Vagina (tissue), 2 donors: ENCODE measurements around the gene SLC6A1. TPM values are rescaled to one million over a fixed set of nuclear protein-coding genes. Genes with fewer than 3 reads are reported as not detected.

Experiments used
- DNase-seq, 2 donors: peaks; one replicate each; pipeline ENCODE4 v3.0.0-alpha.2; 2017; ENCODE audit errors: extremely low spot score in 2 of 2
- H3K27ac ChIP-seq: fragments of 200-600 bp; sonication (generic); one replicate; pipeline ENCODE4 v1.5.1; 2019
- H3K27me3 ChIP-seq: fragments of 200-600 bp; sonication (generic); one replicate; pipeline ENCODE4 v1.5.1; 2019
- H3K36me3 ChIP-seq, 2 donors: fragments of 200-600 bp; sonication (generic); one replicate each; pipeline ENCODE4 v1.5.1; 2017 to 2019
- H3K4me1 ChIP-seq: fragments of 200-600 bp; sonication (generic); one replicate; pipeline ENCODE4 v1.5.1; 2019
- H3K4me3 ChIP-seq, 2 donors: fragments of 200-600 bp; sonication (generic); 1 replicate in 1 of 2; 2 replicates in 1 of 2; pipeline ENCODE4 v1.5.1; 2016 to 2019
- H3K9me3 ChIP-seq: fragments of 200-600 bp; sonication (generic); one replicate; pipeline ENCODE4 v1.5.1; 2019
- POLR2A ChIP-seq, 2 donors: fragments of 450-650 bp; IDR thresholded peaks; one replicate each; pipeline ENCODE4 v1.6.1; 2017; ENCODE audit warnings: antibody characterized with exemption in 2 of 2, mild to moderate bottlenecking in 2 of 2, moderate library complexity in 2 of 2
- POLR2AphosphoS5 ChIP-seq, 2 donors: sonication (generic); formaldehyde crosslinking; IDR thresholded peaks; one replicate each; pipeline ENCODE4 v1.9.0; 2017; ENCODE audit warnings: antibody characterized with exemption in 2 of 2, mild to moderate bottlenecking in 2 of 2, low read depth in 1 of 2; ENCODE audit not compliant: insufficient read depth in 1 of 2
- intact Hi-C: fragments of 100-400 bp; cut with DNase I; formaldehyde crosslinking; loops from one replicate; pipeline ENCODE4 v1.15.1; 2023
- total RNA-seq: library from RNA; depleted of rRNA; stranded (reverse); fragments of >200 nt; gene quantifications from one replicate; pipeline ENCODE4 v1.2.3, GENCODE V29; 2016
- TF ChIP-seq, protein P1 (sequence below), 3 experiments: fragments of 450-650 bp in 2 of 3; fragments of 200-600 bp in 1 of 3; sonication (generic) in 1 of 3; IDR thresholded peaks; one replicate each; pipeline ENCODE4 v1.5.1; 2017 to 2019; ENCODE audit warnings: antibody characterized with exemption in 3 of 3, mild to moderate bottlenecking in 2 of 3, moderate library complexity in 2 of 3

The SLC6A1 gene
- total RNA-seq, 1 donor from 2014 or later, result 2.0 TPM

DNA sequence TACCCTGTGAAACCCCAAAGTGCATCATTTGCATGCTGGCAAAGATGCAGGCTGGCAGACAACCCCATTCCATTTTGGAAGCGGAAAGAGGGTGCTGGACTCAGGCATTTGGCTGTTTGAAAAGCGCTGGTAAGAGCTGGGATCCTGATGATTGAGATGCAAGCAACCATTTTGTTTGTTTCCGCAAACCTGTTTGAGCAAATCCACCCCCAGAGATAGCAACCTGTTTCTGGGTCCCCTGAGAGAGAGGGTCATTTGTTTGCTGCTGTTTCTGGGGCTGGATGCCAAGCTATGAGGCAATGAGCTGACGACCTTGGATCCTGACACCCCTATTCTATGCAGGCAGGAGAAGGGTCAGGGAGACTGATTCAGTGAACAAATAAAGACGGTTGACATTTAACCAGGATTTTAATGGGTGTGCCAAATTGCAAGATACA is 9.8 kb downstream of the SLC6A1 start:
- Histone ChIP-seq H3K27ac (no peak overlapping the region), H3K36me3 (no peaks in the 10 kb centered on the region), H3K4me3 (no peak overlapping the region), H3K9me3 (no peaks in the 10 kb centered on the region), H3K4me1 (no peaks in the 10 kb centered on the region), H3K27me3 (no peaks in the 10 kb centered on the region)
- TF ChIP-seq, protein P1, sequence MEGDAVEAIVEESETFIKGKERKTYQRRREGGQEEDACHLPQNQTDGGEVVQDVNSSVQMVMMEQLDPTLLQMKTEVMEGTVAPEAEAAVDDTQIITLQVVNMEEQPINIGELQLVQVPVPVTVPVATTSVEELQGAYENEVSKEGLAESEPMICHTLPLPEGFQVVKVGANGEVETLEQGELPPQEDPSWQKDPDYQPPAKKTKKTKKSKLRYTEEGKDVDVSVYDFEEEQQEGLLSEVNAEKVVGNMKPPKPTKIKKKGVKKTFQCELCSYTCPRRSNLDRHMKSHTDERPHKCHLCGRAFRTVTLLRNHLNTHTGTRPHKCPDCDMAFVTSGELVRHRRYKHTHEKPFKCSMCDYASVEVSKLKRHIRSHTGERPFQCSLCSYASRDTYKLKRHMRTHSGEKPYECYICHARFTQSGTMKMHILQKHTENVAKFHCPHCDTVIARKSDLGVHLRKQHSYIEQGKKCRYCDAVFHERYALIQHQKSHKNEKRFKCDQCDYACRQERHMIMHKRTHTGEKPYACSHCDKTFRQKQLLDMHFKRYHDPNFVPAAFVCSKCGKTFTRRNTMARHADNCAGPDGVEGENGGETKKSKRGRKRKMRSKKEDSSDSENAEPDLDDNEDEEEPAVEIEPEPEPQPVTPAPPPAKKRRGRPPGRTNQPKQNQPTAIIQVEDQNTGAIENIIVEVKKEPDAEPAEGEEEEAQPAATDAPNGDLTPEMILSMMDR (IDR thresholded peaks at IDR 0.05), result no peak
- TF ChIP-seq POLR2A (IDR thresholded peaks at IDR 0.05) (no peak), POLR2AphosphoS5 (IDR thresholded peaks at IDR 0.05; ENCODE audit: insufficient read depth in 1 of 2, low read depth in 1 of 2) (no peak)
- intact Hi-C loops, result no loop called here
- no peak for DNase-seq

DNA sequence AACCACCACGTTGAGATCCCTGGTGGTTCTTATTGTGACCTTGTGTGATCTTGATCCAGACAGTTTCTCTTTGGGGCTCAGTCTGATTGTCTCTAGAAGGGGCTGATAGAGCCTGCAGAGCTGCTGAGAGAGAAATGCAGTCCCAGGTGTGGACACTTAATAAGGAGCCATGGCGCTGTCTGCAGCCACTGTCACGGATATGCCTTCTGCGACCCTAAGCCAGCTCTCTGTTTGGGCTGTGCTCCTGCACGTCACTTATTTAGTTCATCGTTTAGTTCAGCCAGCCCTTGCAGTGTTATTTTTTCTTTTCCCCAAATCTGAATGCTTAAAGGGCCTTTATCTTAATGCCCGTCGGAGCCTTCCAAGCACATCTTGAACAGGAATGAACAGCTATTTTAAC is 12.0 kb downstream of the SLC6A1 start:
- H3K27me3 ChIP-seq, result no peaks in the 10 kb centered on the region
- H3K4me3 ChIP-seq, result no peak overlapping the region
- TF ChIP-seq POLR2AphosphoS5 (IDR thresholded peaks at IDR 0.05; ENCODE audit: insufficient read depth in 1 of 2, low read depth in 1 of 2), result no peak
- TF ChIP-seq POLR2A (IDR thresholded peaks at IDR 0.05), result no peak
- TF ChIP-seq, protein P1 (IDR thresholded peaks at IDR 0.05), result no peak
- DNase-seq, result no peak
- H3K27ac ChIP-seq, result no peak overlapping the region
- H3K36me3 ChIP-seq, result no peaks in the 10 kb centered on the region
- no peaks in the 10 kb centered on the region for H3K9me3 ChIP-seq
- intact Hi-C loops, result no loop called here
- H3K4me1 ChIP-seq, result no peaks in the 10 kb centered on the region

DNA sequence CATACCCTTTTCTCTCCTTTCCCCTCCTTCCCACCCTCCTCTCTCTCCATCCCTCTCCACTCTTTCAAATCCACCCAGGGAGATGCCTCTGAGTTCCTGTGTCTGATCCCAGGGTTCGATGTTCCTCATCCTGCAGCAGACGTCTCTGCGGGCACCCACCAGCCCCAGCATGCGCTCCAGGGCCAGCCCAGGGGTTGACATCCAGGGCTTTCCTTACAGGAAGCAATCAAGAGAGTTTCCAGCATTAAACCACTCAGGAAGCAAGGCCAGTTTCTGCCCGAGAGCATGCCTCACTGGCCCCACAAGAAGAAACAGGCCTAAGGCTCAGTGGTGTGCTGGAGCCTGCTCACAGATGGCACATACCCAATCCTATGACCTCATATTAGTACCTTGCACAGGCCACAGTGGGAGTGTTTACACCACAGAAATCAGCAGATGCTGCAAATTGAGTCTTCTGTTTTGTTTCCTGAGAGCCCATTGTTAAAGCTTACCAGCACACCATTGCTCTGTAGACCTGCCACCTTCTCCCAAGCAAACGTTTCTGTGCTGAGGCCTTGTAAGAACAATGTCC is 13.2 kb downstream of the SLC6A1 start:
- no peak for TF ChIP-seq POLR2A (IDR thresholded peaks at IDR 0.05)
- no peak for TF ChIP-seq POLR2AphosphoS5 (IDR thresholded peaks at IDR 0.05; ENCODE audit: insufficient read depth in 1 of 2, low read depth in 1 of 2)
- TF ChIP-seq, protein P1 (IDR thresholded peaks at IDR 0.05), result no peak
- H3K27ac ChIP-seq, result no peak overlapping the region

DNA sequence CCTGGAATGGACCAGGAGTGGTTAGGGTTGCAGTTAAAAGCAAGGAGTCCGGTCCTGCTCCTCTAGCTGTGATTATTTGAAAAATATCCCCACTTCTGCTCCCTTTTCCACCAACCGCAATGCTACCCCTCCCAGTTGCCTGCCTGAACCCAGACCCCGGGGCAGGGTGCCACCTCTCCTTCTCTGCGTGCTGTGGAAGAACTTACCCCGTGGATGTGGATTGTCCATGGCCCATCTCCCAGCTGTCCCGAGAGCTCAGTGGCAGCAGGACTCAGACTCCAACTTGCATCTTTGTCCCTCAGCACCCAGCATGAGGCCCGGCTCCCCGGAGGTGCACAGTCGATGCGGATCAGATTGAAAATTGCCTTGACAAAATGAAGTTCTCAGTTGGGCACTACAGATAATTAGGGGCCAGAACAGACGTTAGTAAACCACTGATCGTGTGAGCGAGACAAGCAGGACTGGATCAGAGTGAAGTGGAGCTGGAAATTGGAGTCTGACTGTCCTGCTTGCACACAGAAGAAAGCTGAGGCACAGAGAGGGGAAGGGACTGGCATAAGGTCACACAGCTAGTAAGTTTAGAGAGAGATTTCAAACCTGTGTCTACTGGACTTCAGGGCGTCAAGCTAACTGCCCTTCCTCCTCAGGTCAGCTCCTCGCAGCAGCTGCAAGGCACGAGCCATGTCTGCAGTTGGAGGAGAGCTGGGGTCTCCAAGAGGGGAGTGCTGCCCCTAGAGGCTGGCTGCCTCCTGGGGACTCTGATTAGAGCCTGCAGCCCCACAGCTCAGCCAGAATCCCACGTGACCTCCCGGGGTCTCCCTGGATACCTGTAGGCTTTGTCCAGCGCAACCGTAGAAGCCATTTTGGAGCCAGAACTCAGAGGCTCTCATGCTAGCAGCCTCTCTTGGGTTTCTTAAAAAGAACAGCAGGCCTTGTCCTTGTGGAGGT is 14.7 kb downstream of the SLC6A1 start:
- TF ChIP-seq POLR2A (IDR thresholded peaks at IDR 0.05) (no peak), POLR2AphosphoS5 (IDR thresholded peaks at IDR 0.05; ENCODE audit: insufficient read depth in 1 of 2, low read depth in 1 of 2) (no peak)
- TF ChIP-seq, protein P1 (IDR thresholded peaks at IDR 0.05), result no peak
- Histone ChIP-seq H3K27ac (no peak overlapping the region), H3K9me3 (no peaks in the 10 kb centered on the region), H3K36me3 (no peaks in the 10 kb centered on the region), H3K4me1 (no peaks in the 10 kb centered on the region), H3K27me3 (no peaks in the 10 kb centered on the region), H3K4me3 (no peak overlapping the region)
- no peak for DNase-seq
- intact Hi-C loops, result no loop called here

More for the DNA sequence above, 13.2 kb downstream of the SLC6A1 start:
- Histone ChIP-seq H3K36me3 (no peaks in the 10 kb centered on the region), H3K9me3 (no peaks in the 10 kb centered on the region), H3K4me3 (no peak overlapping the region), H3K27me3 (no peaks in the 10 kb centered on the region), H3K4me1 (no peaks in the 10 kb centered on the region)
- intact Hi-C loops, result no loop called here
- DNase-seq, result no peak

DNA sequence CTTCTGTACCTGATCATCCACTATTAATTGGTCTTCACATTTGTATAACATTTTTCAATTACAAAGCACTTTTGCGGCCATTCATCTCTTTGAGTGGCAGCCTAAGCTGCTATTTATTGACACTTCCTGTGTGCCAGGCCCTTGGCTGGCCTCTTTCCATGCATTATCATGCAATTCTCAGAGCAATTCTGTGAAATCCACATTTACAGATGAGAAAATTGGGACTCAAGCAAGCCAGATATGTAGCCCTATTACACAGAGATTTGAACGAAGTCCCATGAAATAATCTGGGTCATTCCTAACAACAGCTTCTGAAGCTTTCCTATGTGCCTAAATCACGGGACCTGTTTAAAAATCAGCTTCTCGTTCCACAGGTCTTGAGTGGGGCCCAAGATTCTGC is 17.4 kb downstream of the SLC6A1 start:
- intact Hi-C loops, result no loop called here
- no peaks in the 10 kb centered on the region for H3K36me3 ChIP-seq
- no peaks in the 10 kb centered on the region for H3K9me3 ChIP-seq
- H3K27me3 ChIP-seq, result no peaks in the 10 kb centered on the region
- H3K4me1 ChIP-seq, result no peaks in the 10 kb centered on the region
- DNase-seq, result no peak
- H3K27ac ChIP-seq, result no peak overlapping the region
- TF ChIP-seq POLR2AphosphoS5 (IDR thresholded peaks at IDR 0.05; ENCODE audit: insufficient read depth in 1 of 2, low read depth in 1 of 2), result no peak
- no peak for TF ChIP-seq POLR2A (IDR thresholded peaks at IDR 0.05)
- TF ChIP-seq, protein P1 (IDR thresholded peaks at IDR 0.05), result no peak
- no peak overlapping the region for H3K4me3 ChIP-seq
